ENCODE data around the gene EEF1AKMT4. TPM values are rescaled to one million over a fixed set of nuclear protein-coding genes. Genes with fewer than 3 reads are reported as not detected.

The EEF1AKMT4 gene
- total RNA-seq, 1 experiment from 2014 or later: 11.6 TPM

DNA sequence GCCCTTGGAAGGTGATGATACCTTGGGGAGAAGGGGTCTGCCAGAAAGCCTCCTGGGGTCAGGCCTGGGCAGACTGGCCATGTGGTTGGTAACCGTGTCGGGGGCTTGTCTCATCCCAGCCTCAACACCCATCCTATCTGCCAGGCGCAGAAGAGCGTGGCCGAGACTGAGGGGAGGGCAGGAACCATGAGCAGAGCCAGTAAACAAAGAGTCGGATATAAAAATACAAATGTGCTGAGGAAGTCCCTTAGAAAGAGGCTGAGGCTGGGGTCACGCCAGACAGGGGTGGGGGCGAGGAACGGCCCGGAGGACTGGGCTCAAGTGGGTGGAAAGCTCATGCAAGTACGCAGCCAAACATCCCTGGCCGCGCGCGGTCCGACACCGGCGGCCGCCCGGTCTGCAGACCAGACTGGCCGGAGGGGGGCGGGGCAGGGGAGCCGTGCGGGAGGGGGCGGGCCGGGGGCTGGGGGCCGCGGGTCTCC, 10.0 kb downstream of the EEF1AKMT4 start:
- peaks cover 34% of the 10 kb centered on the region for H3K36me3 Mint-ChIP-seq (ENCODE audit: insufficient read depth, unreplicated experiment)
- BruUV-seq (replicated peaks): no TSS peak

DNA sequence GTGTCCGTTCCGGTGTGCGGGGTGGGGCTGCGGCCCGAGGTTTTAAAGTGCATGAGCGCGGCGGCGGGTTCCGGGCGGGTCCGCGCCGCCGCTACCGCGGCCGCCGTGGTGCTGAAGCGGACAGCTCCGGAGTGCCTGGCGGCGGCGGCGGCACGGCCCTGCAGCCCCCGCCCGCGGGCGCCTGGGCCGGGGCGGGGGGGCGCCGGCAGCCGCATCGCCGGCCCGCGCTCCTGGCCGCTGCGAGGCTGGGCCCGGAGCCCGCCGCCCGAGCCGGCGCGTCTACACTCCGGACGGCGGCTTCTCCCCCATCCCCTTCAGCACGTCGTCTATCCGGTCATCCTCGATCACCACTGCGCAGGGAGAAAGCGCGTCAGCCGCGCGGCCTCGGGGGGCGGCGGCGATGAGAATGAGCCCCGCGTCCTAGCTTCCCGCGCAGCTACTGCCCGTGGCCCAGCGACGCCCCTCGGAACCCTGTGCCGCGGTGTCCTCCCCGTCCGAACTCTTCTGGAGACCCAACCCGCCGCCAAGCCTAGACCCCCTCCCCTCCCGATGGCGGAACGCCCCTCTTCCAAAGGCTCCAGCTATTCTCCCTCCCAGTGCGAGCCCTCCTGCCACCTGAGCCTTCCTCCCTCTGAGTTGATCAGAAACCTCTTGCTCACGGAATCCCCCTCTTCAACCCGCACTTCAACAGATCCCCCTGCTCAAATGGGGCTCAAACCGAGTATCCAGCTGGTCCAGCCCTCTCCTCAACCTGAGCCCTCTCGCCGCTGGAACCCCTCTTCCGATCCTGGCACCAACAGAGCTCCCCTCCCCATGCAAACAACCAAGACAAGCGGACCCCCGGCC, 10.6 kb downstream of the EEF1AKMT4 start:
- Mint-ChIP-seq H3K36me3 (ENCODE audit: insufficient read depth, unreplicated experiment) (peaks cover 34% of the 10 kb centered on the region), H3K27ac (ENCODE audit: unreplicated experiment) (peak overlapping the region; percentile 62), H3K4me1 (ENCODE audit: low read depth, unreplicated experiment) (peaks cover 24% of the 10 kb centered on the region), H3K27me3 (ENCODE audit: unreplicated experiment) (peaks cover 68% of the 10 kb centered on the region), H3K4me3 (ENCODE audit: low read depth, unreplicated experiment) (peak overlapping the region; percentile 66), H3K9me3 (ENCODE audit: low read depth, unreplicated experiment) (no peaks in the 10 kb centered on the region)
- intact Hi-C loops (cut with micrococcal nuclease; ENCODE audit: unreplicated experiment): no loop called here
- peak; percentile 66 for DNase-seq
- TF ChIP-seq, protein P1, sequence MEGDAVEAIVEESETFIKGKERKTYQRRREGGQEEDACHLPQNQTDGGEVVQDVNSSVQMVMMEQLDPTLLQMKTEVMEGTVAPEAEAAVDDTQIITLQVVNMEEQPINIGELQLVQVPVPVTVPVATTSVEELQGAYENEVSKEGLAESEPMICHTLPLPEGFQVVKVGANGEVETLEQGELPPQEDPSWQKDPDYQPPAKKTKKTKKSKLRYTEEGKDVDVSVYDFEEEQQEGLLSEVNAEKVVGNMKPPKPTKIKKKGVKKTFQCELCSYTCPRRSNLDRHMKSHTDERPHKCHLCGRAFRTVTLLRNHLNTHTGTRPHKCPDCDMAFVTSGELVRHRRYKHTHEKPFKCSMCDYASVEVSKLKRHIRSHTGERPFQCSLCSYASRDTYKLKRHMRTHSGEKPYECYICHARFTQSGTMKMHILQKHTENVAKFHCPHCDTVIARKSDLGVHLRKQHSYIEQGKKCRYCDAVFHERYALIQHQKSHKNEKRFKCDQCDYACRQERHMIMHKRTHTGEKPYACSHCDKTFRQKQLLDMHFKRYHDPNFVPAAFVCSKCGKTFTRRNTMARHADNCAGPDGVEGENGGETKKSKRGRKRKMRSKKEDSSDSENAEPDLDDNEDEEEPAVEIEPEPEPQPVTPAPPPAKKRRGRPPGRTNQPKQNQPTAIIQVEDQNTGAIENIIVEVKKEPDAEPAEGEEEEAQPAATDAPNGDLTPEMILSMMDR (IDR thresholded peaks at IDR 0.05; ENCODE audit: unreplicated experiment): no peak
- CTCF ChIA-PET: interaction anchor here (0.6 kb wide), 1 partner anchor 811 kb away, joined by 5 read pairs; no protein-coding TSS in a partner anchor
- BruUV-seq (replicated peaks): no TSS peak

More for the DNA sequence above, 10.0 kb downstream of the EEF1AKMT4 start:
- CTCF ChIA-PET: no interaction called here
- Mint-ChIP-seq H3K9me3 (ENCODE audit: low read depth, unreplicated experiment) (no peaks in the 10 kb centered on the region), H3K27ac (ENCODE audit: unreplicated experiment) (peak overlapping the region; percentile 46), H3K4me1 (ENCODE audit: low read depth, unreplicated experiment) (peaks cover 24% of the 10 kb centered on the region), H3K27me3 (ENCODE audit: unreplicated experiment) (peaks cover 61% of the 10 kb centered on the region), H3K4me3 (ENCODE audit: low read depth, unreplicated experiment) (peak overlapping the region; percentile 58)
- no peak for DNase-seq
- TF ChIP-seq, protein P1 (IDR thresholded peaks at IDR 0.05; ENCODE audit: unreplicated experiment): no peak
- intact Hi-C loops (cut with micrococcal nuclease; ENCODE audit: unreplicated experiment): no loop called here

DNA sequence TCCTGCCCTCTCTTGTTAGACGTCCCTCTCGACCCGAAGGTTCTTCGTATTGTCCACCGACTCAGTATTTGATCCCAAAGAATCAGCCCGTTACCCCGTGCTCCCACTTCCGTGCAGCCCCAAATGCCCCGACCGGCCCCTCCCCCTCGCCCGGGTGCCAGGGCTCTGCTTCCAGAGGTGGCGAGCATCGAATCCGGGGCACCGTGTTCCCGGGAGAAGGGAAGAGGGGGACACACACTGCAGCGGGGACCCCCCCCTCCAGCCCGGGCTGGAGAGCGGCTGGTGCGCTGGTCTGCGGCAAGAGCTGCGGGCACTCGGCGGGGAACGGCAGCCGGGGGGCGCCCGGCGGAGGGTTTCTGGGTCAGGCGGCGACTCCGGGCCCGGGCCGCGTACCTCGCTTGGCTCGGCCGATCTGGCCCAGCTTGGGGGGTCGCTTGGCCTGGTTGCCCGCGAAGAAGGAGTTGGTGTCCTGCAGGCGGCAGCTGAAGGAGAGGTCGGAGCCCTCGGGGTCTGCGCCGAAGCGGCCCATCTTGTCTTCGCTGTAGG, 11.3 kb downstream of the EEF1AKMT4 start:
- BruUV-seq (replicated peaks): no TSS peak
- Mint-ChIP-seq H3K36me3 (ENCODE audit: insufficient read depth, unreplicated experiment) (peaks cover 34% of the 10 kb centered on the region), H3K4me3 (ENCODE audit: low read depth, unreplicated experiment) (peak overlapping the region; percentile 66), H3K27ac (ENCODE audit: unreplicated experiment) (peak overlapping the region; percentile 62), H3K9me3 (ENCODE audit: low read depth, unreplicated experiment) (no peaks in the 10 kb centered on the region), H3K4me1 (ENCODE audit: low read depth, unreplicated experiment) (peaks cover 24% of the 10 kb centered on the region), H3K27me3 (ENCODE audit: unreplicated experiment) (peaks cover 68% of the 10 kb centered on the region)
- intact Hi-C loops (cut with micrococcal nuclease; ENCODE audit: unreplicated experiment): no loop called here
- TF ChIP-seq, protein P1 (IDR thresholded peaks at IDR 0.05; ENCODE audit: unreplicated experiment): no peak
- DNase-seq: no peak
- CTCF ChIA-PET: interaction anchor here (0.6 to 1.2 kb wide), 3 partner anchors 21 to 812 kb away, joined by 4 to 5 read pairs (median 5); partner anchors contain the start of gene PARL

DNA sequence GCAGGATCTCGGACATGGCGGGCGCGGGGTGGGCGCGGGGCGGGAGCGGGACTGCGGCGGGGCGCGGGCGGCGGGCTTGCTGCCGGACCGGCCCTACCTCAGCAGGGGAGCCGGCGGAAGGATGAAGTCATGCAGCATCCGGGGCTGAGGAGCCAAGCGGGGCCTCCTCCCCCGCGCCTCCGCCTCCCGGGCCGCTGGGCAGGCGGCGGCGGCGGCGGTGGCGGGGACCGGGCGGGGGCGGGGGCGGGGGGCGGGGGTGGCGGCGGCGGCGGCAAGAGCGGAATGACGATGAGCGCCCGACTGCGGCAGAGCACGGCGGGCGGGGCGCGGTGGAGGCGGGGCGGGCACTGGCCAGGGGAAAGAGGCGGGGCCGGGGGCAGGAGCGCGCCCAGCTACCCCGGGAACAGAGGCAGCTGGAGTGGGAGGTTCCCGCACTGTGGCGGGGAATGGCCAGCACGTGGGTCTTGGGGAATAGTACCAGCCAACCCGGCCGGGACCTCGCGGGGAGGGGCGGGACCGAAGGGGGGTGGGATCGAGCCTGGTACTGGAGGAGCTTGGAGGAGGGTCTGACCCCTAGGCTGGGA, 11.9 kb downstream of the EEF1AKMT4 start, which contains the start of gene CAMK2N2:
Gene CAMK2N2, minus strand, starts transcription at position 284 of the 584 bp plus-strand sequence. Its CDS starts 268 bp downstream, at position 16.
- BruUV-seq (replicated peaks): no TSS peak
- H3K27ac Mint-ChIP-seq (ENCODE audit: unreplicated experiment): peak within 1 kb of the TSS; percentile 62

More for the DNA sequence above, 11.9 kb downstream of the EEF1AKMT4 start, which contains the start of gene CAMK2N2:
- peak within 1 kb of the TSS; percentile 66 for H3K4me3 Mint-ChIP-seq (ENCODE audit: low read depth, unreplicated experiment)
- H3K9me3 Mint-ChIP-seq (ENCODE audit: low read depth, unreplicated experiment): no peaks in the 10 kb centered on the region
- TF ChIP-seq, protein P1 (IDR thresholded peaks at IDR 0.05; ENCODE audit: unreplicated experiment): no peak
- intact Hi-C loops (cut with micrococcal nuclease; ENCODE audit: unreplicated experiment): no loop called here
- peak; percentile 87 for DNase-seq
- H3K36me3 Mint-ChIP-seq (ENCODE audit: insufficient read depth, unreplicated experiment): peaks cover 34% of the 10 kb centered on the region
- CTCF ChIA-PET: interaction anchor here (0.6 to 1.2 kb wide), 5 partner anchors 12 to 1846 kb away, joined by 3 to 5 read pairs (median 5); partner anchors contain the start of genes EEF1AKMT4 and PARL
- H3K27me3 Mint-ChIP-seq (ENCODE audit: unreplicated experiment): peaks cover 68% of the 10 kb centered on the region
- peaks cover 24% of the 10 kb centered on the region for H3K4me1 Mint-ChIP-seq (ENCODE audit: low read depth, unreplicated experiment)

Data from Calu3 (cell line).